NCI-H2107 (cell line): ENCODE measurements around the gene ATP6V0A4.
"Not testable (repeated sequence)": the region's sequence is repeated elsewhere in the genome, so short reads cannot be mapped to it uniquely, and the experiment has no call there.

ENCODE experiments used
- DNase-seq: peaks from one replicate; lab custom pipeline; 2025; lab: John Stamatoyannopoulos, UW

The ATP6V0A4 gene

GRCh38 chr7:138750473-138750872, 47.5 kb downstream of the ATP6V0A4 start:
- no peak for DNase-seq

- DNase-seq = no peak
Measured at GRCh38 chr7:138749960-138750359, 48.0 kb downstream of the ATP6V0A4 start.

GRCh38 chr7:138748666-138749065, 49.3 kb downstream of the ATP6V0A4 start:
- DNase-seq = no peak

DNA sequence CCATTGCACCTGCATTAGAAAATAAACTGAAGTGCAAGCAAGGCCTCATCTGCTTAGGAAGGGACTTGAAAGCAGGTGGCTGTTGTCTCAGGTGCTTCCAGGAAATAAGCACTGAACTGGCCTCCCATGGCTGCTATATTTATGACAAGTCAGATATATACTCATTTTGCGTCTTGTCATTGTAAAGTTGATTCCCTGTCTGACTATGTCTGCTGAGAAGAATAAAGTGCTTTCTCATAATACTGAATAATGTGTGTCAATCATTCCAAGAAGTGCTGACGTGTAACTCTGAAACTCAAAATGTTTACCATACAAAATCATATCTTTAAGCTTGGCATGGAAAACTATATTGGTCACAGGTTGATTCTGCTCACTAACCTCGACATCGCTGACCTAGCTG, 51.9 kb downstream of the ATP6V0A4 start:
- no peak for DNase-seq

GRCh38 chr7:138745189-138745588, 52.8 kb downstream of the ATP6V0A4 start:
- no peak for DNase-seq

- DNase-seq = no peak
Measured at GRCh38 chr7:138741453-138741735, 56.6 kb downstream of the ATP6V0A4 start.

- no peak for DNase-seq
Measured at GRCh38 chr7:138739859-138740258, 58.1 kb downstream of the ATP6V0A4 start.

- peak; percentile 86 for DNase-seq
Measured at GRCh38 chr7:138738551-138739335, 59.3 kb downstream of the ATP6V0A4 start.

DNA sequence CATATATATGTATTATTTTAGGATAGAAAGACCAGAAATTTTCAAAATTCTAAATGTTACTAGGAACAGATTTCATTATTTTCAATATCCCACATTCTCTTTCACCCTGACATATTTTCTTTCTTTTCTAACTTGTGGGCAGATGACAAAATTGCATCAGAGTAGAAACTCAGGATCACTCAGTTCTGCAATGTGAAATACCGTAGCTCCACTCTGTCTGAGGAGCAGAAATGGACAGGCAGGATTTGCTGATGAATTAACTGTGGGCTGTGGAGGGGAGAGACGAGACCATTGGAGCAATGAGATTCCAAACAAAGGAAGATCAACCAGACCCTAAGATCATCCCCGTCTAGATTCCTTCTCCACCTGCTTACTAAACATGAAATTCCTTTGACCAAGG, 59.9 kb downstream of the ATP6V0A4 start:
- DNase-seq = no peak

- no peak for DNase-seq
Measured at GRCh38 chr7:138735399-138735798, 62.6 kb downstream of the ATP6V0A4 start.

DNA sequence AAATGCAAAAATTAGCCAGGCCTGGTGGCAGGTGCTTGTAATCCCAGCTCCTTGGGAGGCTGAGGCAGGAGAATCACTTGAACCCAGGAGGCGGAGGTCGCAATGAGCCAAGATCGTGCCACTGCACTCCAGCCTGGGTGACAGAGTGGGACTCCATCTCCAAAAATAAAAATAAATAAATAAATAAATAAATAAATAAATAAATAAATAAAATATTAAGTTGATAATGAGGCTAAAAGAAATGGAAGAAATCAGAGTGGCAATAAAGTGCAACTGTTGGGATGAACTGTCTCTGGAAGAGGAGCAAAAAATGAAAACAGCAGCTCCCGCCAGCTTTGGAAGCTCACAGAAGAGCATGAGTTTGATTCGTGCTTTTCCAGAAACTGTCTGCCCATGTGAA, 66.3 kb downstream of the ATP6V0A4 start:
- not testable (repeated sequence) for DNase-seq

- no peak for DNase-seq
Measured at GRCh38 chr7:138729444-138729843, 68.6 kb downstream of the ATP6V0A4 start.

- DNase-seq = no peak
Measured at GRCh38 chr7:138727336-138728099, 70.5 kb downstream of the ATP6V0A4 start.

GRCh38 chr7:138726288-138726687, 71.7 kb downstream of the ATP6V0A4 start:
- no peak for DNase-seq

DNA sequence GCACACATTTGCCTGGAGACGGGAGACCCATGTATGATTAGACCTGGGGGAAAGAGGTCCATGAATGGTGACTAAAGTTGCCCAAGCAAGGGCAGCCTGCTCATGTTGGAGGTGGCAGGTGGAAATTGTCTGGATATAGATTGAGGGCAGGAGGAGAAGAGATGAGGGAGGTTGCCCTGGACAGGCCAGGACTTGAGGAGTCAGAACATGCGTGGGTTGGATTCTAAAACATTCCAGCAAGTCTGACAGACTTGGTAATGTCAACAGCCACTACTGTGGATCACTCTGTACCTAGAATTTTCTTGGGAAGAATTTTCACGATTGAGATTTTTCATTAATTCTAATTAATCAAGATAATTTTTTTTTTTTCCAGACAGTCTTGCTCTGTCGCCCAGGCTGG, 77.7 kb downstream of the ATP6V0A4 start:
- no peak for DNase-seq

GRCh38 chr7:138716889-138717288, 81.1 kb downstream of the ATP6V0A4 start:
- DNase-seq = no peak

DNA sequence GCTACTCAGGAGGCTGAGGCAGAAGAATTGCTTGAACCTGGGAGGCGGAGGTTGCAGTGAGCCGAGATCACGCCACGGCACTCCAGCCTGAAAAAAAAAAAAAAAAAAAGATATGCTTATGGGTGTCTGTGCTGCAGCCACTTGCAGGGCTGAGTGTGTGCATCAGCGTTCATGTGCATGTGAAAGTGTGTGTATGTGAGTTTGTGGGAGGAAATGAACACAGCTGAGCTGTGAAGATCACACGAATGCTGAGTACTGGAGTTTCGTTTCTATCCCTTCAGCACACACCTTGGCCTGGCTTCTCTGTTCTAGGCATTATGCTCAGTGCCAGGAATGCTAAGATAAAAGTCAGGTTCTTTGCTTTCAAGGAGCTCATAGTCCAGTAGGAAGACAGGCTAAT, 84.8 kb downstream of the ATP6V0A4 start:
- no peak for DNase-seq

DNA sequence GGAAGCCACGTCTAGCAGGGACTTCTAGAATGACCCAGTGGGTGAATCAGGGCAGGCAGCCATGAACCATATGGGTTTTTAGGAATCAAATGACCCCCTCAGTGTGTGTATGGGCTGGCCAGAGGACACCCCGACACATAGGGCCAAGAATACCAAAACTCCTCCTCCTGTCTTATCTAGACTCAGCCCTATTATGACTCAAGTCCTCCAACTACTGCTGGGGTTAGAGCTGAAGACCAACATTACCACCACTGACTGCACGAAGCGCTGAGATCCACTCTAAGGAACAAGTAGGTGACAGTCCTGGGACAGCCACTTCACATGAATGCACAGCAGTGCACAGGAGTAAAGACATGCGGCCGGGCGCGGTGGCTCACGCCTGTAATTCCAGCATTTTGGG, 85.3 kb downstream of the ATP6V0A4 start:
- DNase-seq = no peak

DNA sequence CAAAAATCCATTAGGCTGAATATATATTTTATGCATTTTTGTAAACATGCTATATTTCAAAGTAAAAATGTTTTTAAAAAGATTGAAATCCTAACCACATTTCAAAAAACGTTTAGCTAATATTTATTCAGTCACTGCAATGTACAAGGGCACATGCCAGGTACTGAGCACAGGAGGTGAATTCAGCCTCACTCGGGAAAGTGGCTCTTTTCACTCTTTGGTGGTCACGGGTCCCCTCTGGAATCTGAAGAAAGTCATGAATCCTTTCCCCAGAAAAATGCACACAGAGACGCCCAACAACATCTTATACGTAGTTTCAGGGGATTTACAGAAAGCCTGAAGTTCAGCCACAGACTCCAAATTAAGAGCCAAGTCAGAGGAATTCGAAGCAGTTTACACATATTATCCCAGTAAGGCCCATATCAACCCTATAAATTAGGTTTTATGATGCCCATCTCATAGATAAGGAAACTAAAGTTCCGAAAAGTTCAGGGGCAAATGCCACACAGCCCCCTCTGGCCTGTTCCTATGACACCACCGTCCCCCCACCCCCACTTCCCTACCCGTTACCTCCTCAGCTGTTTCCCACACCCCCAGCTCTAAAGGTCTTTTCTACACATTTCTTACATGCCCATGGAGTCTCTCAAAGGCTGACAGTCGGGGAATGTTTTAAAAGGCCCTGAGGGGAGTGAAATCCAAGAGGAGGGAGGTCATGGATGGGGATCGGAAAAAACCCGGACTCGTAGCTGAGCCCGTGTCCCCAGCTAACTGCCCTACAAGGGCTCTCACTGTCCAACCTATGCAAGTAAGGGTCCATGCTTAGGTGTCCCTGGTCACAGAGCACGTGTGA, 87.2 kb downstream of the ATP6V0A4 start:
- DNase-seq = no peak

GRCh38 chr7:138705167-138705566, 92.8 kb downstream of the ATP6V0A4 start:
- no peak for DNase-seq

DNA sequence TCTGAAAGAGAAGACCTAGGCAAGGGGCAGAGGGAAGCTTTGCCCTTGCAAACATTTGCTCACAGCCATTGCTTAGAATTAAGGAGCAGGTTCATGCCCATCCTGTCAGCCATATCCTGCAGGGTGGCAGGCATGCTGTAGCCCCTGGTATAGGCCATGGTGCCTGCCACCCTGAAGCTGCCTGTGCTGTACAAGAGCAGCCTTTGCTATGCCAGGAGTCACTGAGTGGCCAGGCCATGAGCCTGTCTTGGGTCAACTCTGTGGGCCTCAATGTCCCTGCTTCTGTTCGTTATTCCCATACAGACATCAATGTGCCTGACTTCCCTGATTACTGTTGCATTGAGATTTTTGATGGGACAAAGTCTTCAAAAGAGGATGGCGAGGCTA, 96.5 kb downstream of the ATP6V0A4 start:
- no peak for DNase-seq

DNA sequence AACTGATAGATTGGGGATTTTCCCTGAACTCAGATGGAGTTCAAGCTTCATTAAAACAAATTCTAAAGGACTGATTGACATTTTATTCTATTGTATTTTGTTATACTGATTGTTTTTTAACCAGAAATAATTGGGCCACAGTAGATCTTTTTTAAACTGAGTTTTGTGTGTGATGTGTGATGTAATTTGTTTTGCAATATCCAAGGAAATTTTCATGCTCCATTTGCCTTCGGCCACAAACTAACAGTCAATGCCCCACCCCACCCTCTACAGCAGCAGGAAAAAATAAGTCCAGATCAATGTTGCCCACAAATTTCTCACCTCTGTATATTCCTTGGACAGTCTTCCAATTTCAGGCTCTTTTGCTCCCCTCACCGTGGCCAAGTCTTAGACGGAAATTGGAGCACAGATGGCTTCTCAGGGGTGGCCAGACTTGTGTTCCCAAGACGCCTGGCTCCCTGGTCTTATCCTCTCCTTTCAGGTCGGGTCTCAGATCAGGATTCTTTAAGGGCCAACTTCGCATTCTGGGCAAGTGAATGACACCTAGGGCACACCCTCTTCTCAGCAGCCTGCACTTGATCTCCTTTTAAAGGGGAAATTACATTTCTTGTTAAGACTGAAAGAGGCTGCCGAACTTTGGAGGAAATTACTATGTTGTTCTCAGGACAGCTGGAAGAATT, 97.0 kb downstream of the ATP6V0A4 start, which contains the start of gene SVOPL:
TSS of gene SVOPL (minus strand) at position 506 of the 680 bp plus-strand sequence. CDS start 22,317 bp downstream, outside the sequence.
- no peak for DNase-seq
